ENCODE results near the gene ATP1A3. TPM values are rescaled to one million over a fixed set of nuclear protein-coding genes. Genes with fewer than 3 reads are reported as not detected.
"Not testable (repeated sequence)": the region's sequence is repeated elsewhere in the genome, so short reads cannot be mapped to it uniquely, and the experiment has no call there.

The ATP1A3 gene
- total RNA-seq, 2 experiments from 2014 or later: 1.9 to 2.0 TPM

- ChIA-PET CTCF (interaction anchor here (1.0 kb wide), 1 partner anchor 78 kb away, joined by 3 read pairs; no protein-coding TSS in a partner anchor), POLR2A (no interaction called here)
- no peak for DNase-seq
- Mint-ChIP-seq H3K27me3 (peaks cover 63% of the 10 kb centered on the region), H3K36me3 (ENCODE audit: low read depth) (no peaks in the 10 kb centered on the region), H3K27ac (no peak overlapping the region), H3K4me3 (no peak overlapping the region), H3K4me1 (peaks cover 40% of the 10 kb centered on the region), H3K9me3 (no peaks in the 10 kb centered on the region)
Measured at GRCh38 chr19:41999878-42000208, 5.8 kb upstream of the ATP1A3 start.

GRCh38 chr19:41999071-41999877 lies 5.2 kb upstream of the ATP1A3 start:
- no peak for DNase-seq
- peaks cover 66% of the 10 kb centered on the region for H3K27me3 Mint-ChIP-seq
- no peaks in the 10 kb centered on the region for H3K9me3 Mint-ChIP-seq
- POLR2A ChIA-PET: no interaction called here
- no peak overlapping the region for H3K4me3 Mint-ChIP-seq
- H3K36me3 Mint-ChIP-seq (ENCODE audit: low read depth): no peaks in the 10 kb centered on the region
- peaks cover 43% of the 10 kb centered on the region for H3K4me1 Mint-ChIP-seq
- CTCF ChIA-PET: no interaction called here
- H3K27ac Mint-ChIP-seq: no peak overlapping the region

- H3K9me3 Mint-ChIP-seq: no peaks in the 10 kb centered on the region
- POLR2A ChIA-PET: no interaction called here
- H3K36me3 Mint-ChIP-seq (ENCODE audit: low read depth): no peaks in the 10 kb centered on the region
- peaks cover 69% of the 10 kb centered on the region for H3K27me3 Mint-ChIP-seq
- DNase-seq: peak; percentile 44
- H3K27ac Mint-ChIP-seq: no peak overlapping the region
- H3K4me1 Mint-ChIP-seq: peaks cover 40% of the 10 kb centered on the region
- CTCF ChIA-PET: no interaction called here
- no peak overlapping the region for H3K4me3 Mint-ChIP-seq
Measured at GRCh38 chr19:41998246-41999020, 4.4 kb upstream of the ATP1A3 start.

GRCh38 chr19:41997851-41998229 lies 3.8 kb upstream of the ATP1A3 start:
- Mint-ChIP-seq H3K27ac (no peak overlapping the region), H3K27me3 (peaks cover 69% of the 10 kb centered on the region), H3K4me3 (no peak overlapping the region), H3K4me1 (peaks cover 41% of the 10 kb centered on the region), H3K36me3 (ENCODE audit: low read depth) (no peaks in the 10 kb centered on the region), H3K9me3 (no peaks in the 10 kb centered on the region)
- ChIA-PET POLR2A (no interaction called here), CTCF (no interaction called here)
- DNase-seq: no peak

- peaks cover 42% of the 10 kb centered on the region for H3K4me1 Mint-ChIP-seq
- H3K27me3 Mint-ChIP-seq: peaks cover 72% of the 10 kb centered on the region
- H3K27ac Mint-ChIP-seq: no peak overlapping the region
- no peaks in the 10 kb centered on the region for H3K36me3 Mint-ChIP-seq (ENCODE audit: low read depth)
- H3K9me3 Mint-ChIP-seq: no peaks in the 10 kb centered on the region
- peak; percentile 47 for DNase-seq
- H3K4me3 Mint-ChIP-seq: no peak overlapping the region
- CTCF ChIA-PET: no interaction called here
- POLR2A ChIA-PET: no interaction called here
Measured at GRCh38 chr19:41997121-41997850, 3.3 kb upstream of the ATP1A3 start.

GRCh38 chr19:41995959-41996797 lies 2.1 kb upstream of the ATP1A3 start:
- no peak overlapping the region for H3K27ac Mint-ChIP-seq
- peaks cover 63% of the 10 kb centered on the region for H3K27me3 Mint-ChIP-seq
- H3K36me3 Mint-ChIP-seq (ENCODE audit: low read depth): no peaks in the 10 kb centered on the region
- H3K9me3 Mint-ChIP-seq: no peaks in the 10 kb centered on the region
- DNase-seq: no peak
- CTCF ChIA-PET: interaction anchor here (0.6 kb wide), 1 partner anchor 1629 kb away, joined by 3 read pairs; no protein-coding TSS in a partner anchor
- POLR2A ChIA-PET: no interaction called here
- H3K4me3 Mint-ChIP-seq: no peak overlapping the region
- peaks cover 36% of the 10 kb centered on the region for H3K4me1 Mint-ChIP-seq

GRCh38 chr19:41994994-41995958 lies 1.2 kb upstream of the ATP1A3 start:
- CTCF ChIA-PET: no interaction called here
- Mint-ChIP-seq H3K4me1 (peaks cover 36% of the 10 kb centered on the region), H3K27ac (no peak overlapping the region), H3K4me3 (peak overlapping the region; percentile 21), H3K36me3 (ENCODE audit: low read depth) (no peaks in the 10 kb centered on the region), H3K9me3 (no peaks in the 10 kb centered on the region), H3K27me3 (peaks cover 54% of the 10 kb centered on the region)
- DNase-seq: no peak
- POLR2A ChIA-PET: no interaction called here

GRCh38 chr19:41994521-41994971 lies 516 bp upstream of the ATP1A3 start:
- DNase-seq: no peak
- no peaks in the 10 kb centered on the region for H3K36me3 Mint-ChIP-seq (ENCODE audit: low read depth)
- H3K4me3 Mint-ChIP-seq: peak overlapping the region; percentile 21
- peaks cover 47% of the 10 kb centered on the region for H3K27me3 Mint-ChIP-seq
- H3K9me3 Mint-ChIP-seq: no peaks in the 10 kb centered on the region
- no peak overlapping the region for H3K27ac Mint-ChIP-seq
- CTCF ChIA-PET: interaction anchor here (0.5 to 0.6 kb wide), 2 partner anchors 508 to 790 kb away, joined by 3 read pairs; no protein-coding TSS in a partner anchor
- peaks cover 35% of the 10 kb centered on the region for H3K4me1 Mint-ChIP-seq
- POLR2A ChIA-PET: no interaction called here

GRCh38 chr19:41991925-41992569 lies 2.0 kb downstream of the ATP1A3 start:
- H3K27ac Mint-ChIP-seq: not testable (repeated sequence)
- CTCF ChIA-PET: interaction anchor here (0.5 kb wide), 1 partner anchor 14 kb away, joined by 3 read pairs; no protein-coding TSS in a partner anchor
- H3K27me3 Mint-ChIP-seq: peaks cover 33% of the 10 kb centered on the region

GRCh38 chr19:41991025-41991424 lies 3.0 kb downstream of the ATP1A3 start:
- no peak overlapping the region for H3K4me3 Mint-ChIP-seq
- ChIA-PET CTCF (no interaction called here), POLR2A (no interaction called here)
- H3K4me1 Mint-ChIP-seq: peaks cover 16% of the 10 kb centered on the region
- H3K27me3 Mint-ChIP-seq: peaks cover 23% of the 10 kb centered on the region
- H3K9me3 Mint-ChIP-seq: no peaks in the 10 kb centered on the region
- H3K36me3 Mint-ChIP-seq (ENCODE audit: low read depth): no peaks in the 10 kb centered on the region
- no peak overlapping the region for H3K27ac Mint-ChIP-seq
- DNase-seq: no peak

More at GRCh38 chr19:41991925-41992569, 2.0 kb downstream of the ATP1A3 start:
- not testable (repeated sequence) for DNase-seq; H3K36me3 Mint-ChIP-seq (ENCODE audit: low read depth); H3K4me3 Mint-ChIP-seq; H3K9me3 Mint-ChIP-seq
- H3K4me1 Mint-ChIP-seq: peaks cover 23% of the 10 kb centered on the region
- POLR2A ChIA-PET: interaction anchor here (0.7 kb wide), 1 partner anchor 12 kb away, joined by 3 read pairs; no protein-coding TSS in a partner anchor

GRCh38 chr19:41990615-41991014 lies 3.4 kb downstream of the ATP1A3 start:
- Mint-ChIP-seq H3K4me3 (no peak overlapping the region), H3K27me3 (peaks cover 21% of the 10 kb centered on the region), H3K9me3 (no peaks in the 10 kb centered on the region), H3K4me1 (peaks cover 16% of the 10 kb centered on the region), H3K27ac (no peak overlapping the region), H3K36me3 (ENCODE audit: low read depth) (no peaks in the 10 kb centered on the region)
- ChIA-PET POLR2A (no interaction called here), CTCF (no interaction called here)
- no peak for DNase-seq
